Duodenal mucosa (tissue), 2 donors: ENCODE data around the gene MAP3K21.

Experiments
- H3K27ac ChIP-seq: one replicate; pipeline ENCODE4 v1.7.0; 2013; ENCODE audit warnings: low read depth, low read length
- H3K27me3 ChIP-seq, 2 donors: one replicate each; pipeline ENCODE4 v1.7.0; 2013; ENCODE audit warnings: low read length in 2 of 2, control low read depth in 1 of 2; ENCODE audit not compliant: insufficient read depth in 2 of 2, control insufficient read depth in 1 of 2
- H3K36me3 ChIP-seq, 2 donors: one replicate each; pipeline ENCODE4 v1.7.0; 2013; ENCODE audit warnings: low read length in 2 of 2, control low read depth in 1 of 2; ENCODE audit not compliant: insufficient read depth in 2 of 2, control insufficient read depth in 1 of 2
- H3K4me1 ChIP-seq, 2 donors: one replicate each; pipeline ENCODE4 v1.7.0; 2013; ENCODE audit warnings: low read length in 2 of 2, control low read depth in 1 of 2; ENCODE audit not compliant: insufficient read depth in 2 of 2, control insufficient read depth in 1 of 2
- H3K4me3 ChIP-seq, 2 donors: one replicate each; pipeline ENCODE4 v1.7.0; 2013; ENCODE audit warnings: low read length in 2 of 2, low read depth in 1 of 2
- H3K9ac ChIP-seq, 2 donors: one replicate each; pipeline ENCODE4 v1.7.0; 2013; ENCODE audit warnings: low read length in 2 of 2, low read depth in 1 of 2
- H3K9me3 ChIP-seq, 2 donors: one replicate each; pipeline ENCODE4 v1.7.0; 2013; ENCODE audit warnings: low read length in 2 of 2, control low read depth in 1 of 2; ENCODE audit not compliant: control insufficient read depth in 1 of 2

MAP3K21 gene

DNA sequence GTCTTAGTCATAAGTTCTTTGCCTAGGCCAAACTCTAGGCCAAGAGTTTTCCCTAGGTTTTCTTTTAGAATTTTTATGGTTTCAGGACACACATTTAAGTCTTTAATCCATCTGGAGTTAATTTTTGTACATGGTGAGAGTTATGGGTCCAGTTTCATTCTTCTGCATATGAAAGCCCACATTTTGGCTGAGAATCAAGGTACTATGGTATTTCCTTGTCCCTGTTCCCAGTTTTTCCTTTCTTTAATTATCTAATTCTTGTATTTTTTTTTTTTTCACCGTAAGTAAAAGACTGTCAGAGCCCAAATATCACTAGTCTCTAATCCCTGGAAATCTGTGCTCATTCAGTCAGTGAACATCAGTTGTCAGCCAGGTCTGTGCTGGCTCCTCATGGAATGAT is 105.4 kb downstream of the MAP3K21 start:
- no peaks in the 10 kb centered on the region for H3K4me1 ChIP-seq
- H3K27ac ChIP-seq: no peak overlapping the region
- H3K9me3 ChIP-seq: no peaks in the 10 kb centered on the region
- H3K36me3 ChIP-seq: no peaks in the 10 kb centered on the region
- no peak overlapping the region for H3K4me3 ChIP-seq
- no peaks in the 10 kb centered on the region for H3K27me3 ChIP-seq
- H3K9ac ChIP-seq: no peak overlapping the region

DNA sequence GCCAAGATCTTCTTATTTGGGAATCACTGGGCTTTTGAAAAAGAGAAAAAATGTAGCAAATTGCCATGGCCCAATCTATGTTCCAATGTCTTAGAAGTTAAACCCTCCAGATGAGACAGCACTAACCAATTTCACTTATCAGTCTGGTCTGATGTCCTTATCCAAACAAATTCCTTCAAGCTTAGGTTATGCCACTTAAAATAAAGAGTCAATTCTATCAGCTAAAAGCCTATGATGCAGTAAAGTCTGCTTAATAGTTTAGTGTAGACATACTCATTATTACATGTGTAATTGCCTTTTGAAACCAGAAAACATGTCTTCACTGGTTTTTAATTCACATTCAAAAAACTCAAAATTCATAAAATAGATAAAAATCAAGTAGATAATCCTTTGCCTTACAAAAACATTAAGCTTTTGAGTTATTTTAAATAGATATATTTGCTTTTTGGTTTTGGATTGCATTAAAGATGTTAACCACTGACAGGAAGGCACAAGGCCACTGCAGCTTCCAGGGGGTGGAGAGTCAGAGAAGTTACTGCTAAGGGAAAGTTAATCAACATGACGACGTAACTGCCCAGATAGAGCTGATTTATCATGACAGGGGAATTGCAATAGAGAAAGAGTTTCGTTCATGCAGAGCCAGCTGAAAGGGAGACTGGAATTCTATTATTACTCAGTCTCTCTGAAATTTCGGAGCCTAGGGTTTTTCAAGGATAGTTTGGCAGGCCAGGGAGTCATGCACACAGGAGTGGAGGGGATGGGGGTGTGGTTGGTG is 106.1 kb downstream of the MAP3K21 start:
- H3K36me3 ChIP-seq: no peaks in the 10 kb centered on the region
- no peak overlapping the region for H3K9ac ChIP-seq
- H3K27ac ChIP-seq: no peak overlapping the region
- no peaks in the 10 kb centered on the region for H3K9me3 ChIP-seq
- no peaks in the 10 kb centered on the region for H3K4me1 ChIP-seq
- no peak overlapping the region for H3K4me3 ChIP-seq
- no peaks in the 10 kb centered on the region for H3K27me3 ChIP-seq
